HepG2 (cell line): ENCODE data around the gene FGF4. TPM values are rescaled to one million over a fixed set of nuclear protein-coding genes. Genes with fewer than 3 reads are reported as not detected.

Experiments used
- ATAC-seq: fragments of 200-7000 bp; cut with Tn5 transposase; 3 replicates; pipeline ENCODE4 v1.9.1; 2020; ENCODE audit warnings: mild to moderate bottlenecking, moderate library complexity
- BruUV-seq: library from RNA; stranded (reverse); fragments of 400-500 nt; replicated peaks from 2 replicates; lab custom pipeline; 2021; lab: Mats Ljungman, UMichigan
- CTCF ChIA-PET: fragments of 300-600 bp; formaldehyde crosslinking; extraction: SDS; loops from one replicate; lab custom pipeline; 2021; ENCODE audit warnings: low total read pairs, inconsistent platforms, low intra/inter-chr PET ratio; lab: Yijun Ruan, JAX
- POLR2A ChIA-PET: fragments of 350-600 bp; sonication (Branson Sonifier 250); formaldehyde crosslinking; loops from one replicate; lab custom pipeline; 2020; ENCODE audit warnings: antibody characterized with exemption, inconsistent platforms; lab: Yijun Ruan, JAX
- DNase-seq: peaks from one replicate; pipeline ENCODE4 v3.0.0-alpha.2; 2015; ENCODE audit warnings: low spot score
- FAIRE-seq: peaks from 3 replicates; lab custom pipeline; 2011; peaks lifted over from hg19 to GRCh38; lab: Jason Lieb, UNC
- H2AFZ ChIP-seq: one replicate; pipeline ENCODE4 v1.6.1; 2011; ENCODE audit warnings: low read length, inconsistent platforms
- H3K27ac ChIP-seq: fragments of 300-600 bp; 3 replicates; pipeline ENCODE4 v1.8.0; 2011; ENCODE audit warnings: mixed run types, mild to moderate bottlenecking, mixed read lengths, low read length, inconsistent platforms; ENCODE audit not compliant: insufficient read depth; ENCODE audit errors: extremely low read length
- H3K27me3 ChIP-seq, 2 experiments: fragments of 200-600 bp in 1 of 2; 2 replicates in 1 of 2; 3 replicates in 1 of 2; pipeline versions ENCODE4 v1.6.0 to v1.8.0; 2011; ENCODE audit warnings: low read length in 2 of 2, mild to moderate bottlenecking in 2 of 2, moderate library complexity in 2 of 2, inconsistent platforms in 1 of 2; ENCODE audit not compliant: insufficient read depth in 2 of 2, control insufficient read depth in 1 of 2
- H3K36me3 ChIP-seq, 2 experiments: fragments of 200-600 bp in 1 of 2; replicated peaks in 1 of 2; 2 replicates in 1 of 2; 3 replicates in 1 of 2; pipeline versions ENCODE4 v1.5.1 to v1.8.0; 2011; ENCODE audit warnings: low read length in 2 of 2, inconsistent platforms in 1 of 2; ENCODE audit not compliant: insufficient read depth in 2 of 2, control insufficient read depth in 1 of 2
- H3K4me1 ChIP-seq: 2 replicates; pipeline ENCODE4 v1.5.1; 2012; ENCODE audit warnings: low read length, inconsistent platforms; ENCODE audit not compliant: insufficient read depth
- H3K4me2 ChIP-seq: 2 replicates; pipeline ENCODE4 v1.6.0; 2011; ENCODE audit warnings: low read depth, low read length, inconsistent platforms
- H3K4me3 ChIP-seq, 3 experiments: fragments of 200-600 bp in 1 of 3; sonication (generic), shearing (Covaris generic) in 1 of 3; replicated peaks in 1 of 3; 2 replicates each; pipeline ENCODE4 v1.5.1; 2011 to 2016; ENCODE audit warnings: low read length in 3 of 3, inconsistent platforms in 2 of 3, low read depth in 2 of 3, mild to moderate bottlenecking in 2 of 3, control low read depth in 1 of 3, mixed read lengths in 1 of 3; ENCODE audit not compliant: insufficient read depth in 1 of 3
- H3K79me2 ChIP-seq: one replicate; pipeline ENCODE4 v1.6.1; 2011; ENCODE audit warnings: low read length, inconsistent platforms; ENCODE audit not compliant: insufficient read depth
- H3K9ac ChIP-seq: 2 replicates; pipeline ENCODE4 v1.6.0; 2011; ENCODE audit warnings: mild to moderate bottlenecking, low read depth, low read length, inconsistent platforms; ENCODE audit not compliant: insufficient read depth
- H3K9me3 ChIP-seq: 2 replicates; pipeline ENCODE4 v1.5.1; 2012; ENCODE audit warnings: mild to moderate bottlenecking, low read length
- H4K20me1 ChIP-seq: 2 replicates; pipeline ENCODE4 v1.6.0; 2011; ENCODE audit warnings: inconsistent platforms, mild to moderate bottlenecking, low read length, moderate library complexity; ENCODE audit not compliant: insufficient read depth
- CENPX ChIP-seq: sonication (generic); formaldehyde crosslinking; IDR thresholded peaks from 2 replicates; pipeline ENCODE4 v1.9.0; 2021; ENCODE audit warnings: mild to moderate bottlenecking, missing genetic modification reagents, moderate library complexity
- DZIP1 ChIP-seq: sonication (generic); formaldehyde crosslinking; IDR thresholded peaks from 2 replicates; pipeline ENCODE4 v1.5.0; 2020; ENCODE audit warnings: mild to moderate bottlenecking, missing genetic modification reagents
- ETS1 ChIP-seq: sonication (generic); formaldehyde crosslinking; IDR thresholded peaks from 2 replicates; pipeline ENCODE4 v1.4.0; 2020; ENCODE audit warnings: missing genetic modification reagents
- GTF2F1 ChIP-seq: fragments of 150-350 bp; IDR thresholded peaks from 2 replicates; pipeline ENCODE4 v1.6.1; 2014; ENCODE audit warnings: low read length
- HIC2 ChIP-seq: sonication (generic); formaldehyde crosslinking; IDR thresholded peaks from 2 replicates; pipeline ENCODE4 v1.9.0; 2022; ENCODE audit warnings: low read depth, missing genetic modification reagents
- HIVEP1 ChIP-seq: sonication (generic); formaldehyde crosslinking; IDR thresholded peaks from 2 replicates; pipeline ENCODE4 v1.4.0; 2020; ENCODE audit warnings: mild to moderate bottlenecking, missing genetic modification reagents
- HOXA9 ChIP-seq: sonication (generic); formaldehyde crosslinking; IDR thresholded peaks from 2 replicates; pipeline ENCODE4 v1.8.1; 2022; ENCODE audit warnings: missing genetic modification reagents, mild to moderate bottlenecking, moderate library complexity, borderline replicate concordance
- ISL2 ChIP-seq: sonication (generic); formaldehyde crosslinking; IDR thresholded peaks from 2 replicates; pipeline ENCODE4 v1.5.0; 2020; ENCODE audit warnings: missing genetic modification reagents
- KLF12 ChIP-seq: sonication (generic); formaldehyde crosslinking; IDR thresholded peaks from 2 replicates; pipeline ENCODE4 v1.4.0; 2020; ENCODE audit warnings: missing genetic modification reagents, borderline replicate concordance
- PRPF4 ChIP-seq: fragments of 200-400 bp; formaldehyde crosslinking; IDR thresholded peaks from 2 replicates; pipeline ENCODE4 v1.6.1; 2016; ENCODE audit warnings: low read length, low read depth; ENCODE audit not compliant: poor library complexity, severe bottlenecking
- RORA ChIP-seq: sonication (generic); formaldehyde crosslinking; IDR thresholded peaks from 2 replicates; pipeline ENCODE4 v1.5.0; 2020; ENCODE audit warnings: mild to moderate bottlenecking, missing genetic modification reagents, moderate library complexity
- U2AF2 ChIP-seq: fragments of 200-400 bp; formaldehyde crosslinking; IDR thresholded peaks from 2 replicates; pipeline ENCODE4 v1.6.1; 2017; ENCODE audit warnings: low read depth, mild to moderate bottlenecking, low read length
- ZBTB2 ChIP-seq: sonication (generic); formaldehyde crosslinking; IDR thresholded peaks from 2 replicates; pipeline ENCODE4 v1.8.0; 2022; ENCODE audit warnings: low read depth, missing genetic modification reagents
- ZBTB38 ChIP-seq: sonication (generic); formaldehyde crosslinking; IDR thresholded peaks from 2 replicates; pipeline ENCODE4 v1.5.1; 2020; ENCODE audit warnings: mild to moderate bottlenecking, missing genetic modification reagents
- ZFP62 ChIP-seq: sonication (generic); formaldehyde crosslinking; IDR thresholded peaks from 2 replicates; pipeline ENCODE4 v1.4.0; 2020; ENCODE audit warnings: missing genetic modification reagents
- ZNF12 ChIP-seq: sonication (generic); formaldehyde crosslinking; IDR thresholded peaks from 2 replicates; pipeline ENCODE4 v1.5.0; 2020; ENCODE audit warnings: missing genetic modification reagents
- ZNF678 ChIP-seq: sonication (generic); formaldehyde crosslinking; IDR thresholded peaks from 2 replicates; pipeline ENCODE4 v1.4.0; 2020; ENCODE audit warnings: mild to moderate bottlenecking, missing genetic modification reagents
- WGBS: methylation state at CpG from one replicate; pipeline ENCODE4 v1.1.6; 2017; ENCODE audit warnings: low lambda C conversion rate; 5-methylcytosine and 5-hydroxymethylcytosine counted together
- in situ Hi-C: cut with HindIII; loops from 2 replicates; pipeline ENCODE4 v1.10.0; 2017; ENCODE audit warnings: low pct_unique_long_range_greater_than_20kb; ENCODE audit not compliant: extremely low pct_ligation_motif_present
- intact Hi-C: fragments of 100-400 bp; cut with micrococcal nuclease; formaldehyde crosslinking; loops from one replicate; pipeline ENCODE4 v1.10.0; 2022; ENCODE audit not compliant: unreplicated experiment
- polyA plus RNA-seq, 8 experiments: library from polyadenylated mRNA; depleted of rRNA in 3 of 8; stranded (reverse) in 7 of 8; unstranded in 1 of 8; fragments of >200 nt; fragmentation: Illumina TruSeq in 4 of 8; extraction: Trizol in 4 of 8; gene quantifications; 2 replicates each; pipeline versions ENCODE4 v1.2.1 to v1.2.3, GENCODE V29; 2011 to 2016; ENCODE audit warnings: low read depth in 4 of 8, missing spikeins in 1 of 8, mixed read lengths in 1 of 8; ENCODE audit not compliant: insufficient read depth in 1 of 8
- total RNA-seq, 5 experiments: library from RNA; depleted of rRNA; stranded (reverse); fragments of >200 nt; fragmentation: Illumina TruSeq; extraction: Trizol; gene quantifications; 2 replicates each; pipeline ENCODE4 v1.2.3, GENCODE V29; 2016; ENCODE audit warnings: low read depth in 1 of 5

The FGF4 gene
- total and polyA plus RNA-seq, 2 of the 13 experiments (the other 11 are each of a cell fraction or from before 2014, with no cell fraction given) = not detected

- TF ChIP-seq GTF2F1 = no peak
These were observed 27.9 kb upstream of the FGF4 start (continued) for GRCh38 chr11:69803022-69803421.

- Histone ChIP-seq H3K27me3 (no peaks in the 10 kb centered on the region; a peak in 1 of 5 replicates), H3K4me3 (no peak overlapping the region), H3K27ac (no peak overlapping the region), H3K9ac (no peak overlapping the region), H3K4me1 (no peaks in the 10 kb centered on the region), H3K79me2 (no peaks in the 10 kb centered on the region), H2AFZ (no peak overlapping the region), H3K36me3 (no peaks in the 10 kb centered on the region), H3K9me3 (no peaks in the 10 kb centered on the region), H4K20me1 (no peaks in the 10 kb centered on the region), H3K4me2 (no peak overlapping the region)
- ChIA-PET CTCF (interaction anchor here (1.8 kb wide), 2 partner anchors 84 to 116 kb away, joined by 9 to 18 read pairs; no protein-coding TSS in a partner anchor), POLR2A (no interaction called here)
- ATAC-seq (no peak), DNase-seq (no peak), FAIRE-seq (no peak)
- 0% methylated on average over 1 of the region's 1 CpG for WGBS
- no TSS peak for BruUV-seq
- in situ Hi-C loops = loop anchor here (5.0 kb wide), 1 partner anchor 115 kb away; no protein-coding TSS in a partner anchor
- intact Hi-C loops = loop anchor here (5.0 kb wide), 2 partner anchors 80 to 95 kb away; no protein-coding TSS in a partner anchor
- no peak for TF ChIP-seq KLF12 (CRISPR knock-in tag)
- TF ChIP-seq HIC2 (CRISPR knock-in tag) = no peak
- no peak for TF ChIP-seq ZNF678
- TF ChIP-seq CENPX (CRISPR knock-in tag) = no peak
- TF ChIP-seq U2AF2 = no peak
- TF ChIP-seq ZFP62 (CRISPR knock-in tag) = no peak
- no peak for TF ChIP-seq PRPF4
- no peak for TF ChIP-seq HIVEP1 (CRISPR knock-in tag)
- no peak for TF ChIP-seq ZNF12 (CRISPR knock-in tag)
- no peak for TF ChIP-seq HOXA9 (CRISPR knock-in tag)
- no peak for TF ChIP-seq ETS1
- no peak for TF ChIP-seq ZBTB38 (CRISPR knock-in tag)
- no peak for TF ChIP-seq RORA (CRISPR knock-in tag)
- TF ChIP-seq ISL2 (CRISPR knock-in tag) = no peak
- TF ChIP-seq DZIP1 (CRISPR knock-in tag) = no peak
- TF ChIP-seq ZBTB2 (CRISPR knock-in tag) = no peak
These were observed 27.4 kb upstream of the FGF4 start for GRCh38 chr11:69802590-69802989.
